Measurements from ENCODE around the gene TICAM2.
"Not testable (repeated sequence)": the region's sequence is repeated elsewhere in the genome, so short reads cannot be mapped to it uniquely, and the experiment has no call there.

Gene TICAM2, protein sequence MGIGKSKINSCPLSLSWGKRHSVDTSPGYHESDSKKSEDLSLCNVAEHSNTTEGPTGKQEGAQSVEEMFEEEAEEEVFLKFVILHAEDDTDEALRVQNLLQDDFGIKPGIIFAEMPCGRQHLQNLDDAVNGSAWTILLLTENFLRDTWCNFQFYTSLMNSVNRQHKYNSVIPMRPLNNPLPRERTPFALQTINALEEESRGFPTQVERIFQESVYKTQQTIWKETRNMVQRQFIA

DNA sequence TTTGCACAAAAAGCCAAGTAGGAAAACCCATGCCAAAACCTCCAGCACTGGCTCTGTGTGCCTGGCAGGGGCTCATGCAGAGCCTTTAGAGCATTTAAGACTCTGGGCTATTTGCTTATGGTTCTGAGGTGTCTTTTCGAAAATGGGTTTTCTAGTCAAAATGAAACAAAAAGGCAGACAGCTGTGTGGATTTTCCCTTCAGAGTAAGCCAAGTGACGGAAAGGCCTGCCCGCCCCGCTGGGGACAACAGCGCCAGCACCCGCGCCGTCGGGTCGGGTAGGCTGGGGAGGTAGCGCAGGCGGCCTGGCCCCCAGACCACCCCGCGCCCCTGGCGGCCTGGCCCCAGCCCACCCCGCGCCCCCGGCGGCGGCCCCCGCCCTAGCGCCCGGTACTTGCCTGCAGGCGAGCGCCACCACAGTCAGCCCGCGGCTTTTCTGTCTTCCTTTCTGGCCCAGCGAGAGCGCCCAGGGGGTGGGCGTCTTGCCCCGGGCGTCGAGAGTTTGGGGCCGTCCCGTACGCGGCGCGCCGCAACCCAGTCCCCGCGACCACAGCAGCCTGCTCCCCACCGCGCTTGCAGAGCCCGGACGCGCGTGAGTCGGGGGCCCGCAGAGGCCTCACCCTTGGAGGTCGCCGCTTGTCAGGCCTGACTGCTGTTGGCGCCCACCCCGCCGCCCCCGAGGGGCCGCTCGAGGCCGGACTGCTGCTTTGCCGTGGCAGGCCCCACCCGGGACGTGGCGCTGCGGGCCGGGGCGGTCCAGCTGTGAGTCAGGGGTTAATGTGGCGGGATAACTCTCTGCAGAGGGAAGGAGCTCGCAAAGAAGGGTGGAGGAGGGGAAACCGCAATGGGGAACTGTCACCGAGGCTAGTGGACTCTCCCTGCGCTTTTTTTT is at the start of gene TICAM2:
TSS of gene TICAM2 (minus strand) at position 779 of the 890 bp plus-strand sequence. CDS start 21,223 bp downstream, outside the sequence.
- no peak for DNase-seq

DNA sequence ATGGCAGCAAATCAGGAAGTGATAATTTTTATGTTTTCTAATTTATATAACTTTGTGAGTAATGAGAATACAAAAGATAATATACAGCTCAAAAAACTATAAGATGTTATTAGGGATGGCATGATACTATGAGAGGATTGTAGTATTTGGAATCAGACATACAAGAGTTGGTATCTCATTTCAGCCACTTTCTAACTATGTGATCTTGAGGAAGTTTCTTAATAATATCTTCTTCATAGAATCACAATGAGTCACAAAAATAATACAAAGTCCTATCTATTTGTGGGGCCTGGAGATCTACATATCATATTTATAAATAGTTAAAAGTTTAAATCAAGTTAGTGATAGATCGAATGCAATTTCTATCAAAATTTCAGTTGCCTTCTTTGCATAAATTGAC is 47.3 kb upstream of the TICAM2 start:
- no peak for DNase-seq

DNA sequence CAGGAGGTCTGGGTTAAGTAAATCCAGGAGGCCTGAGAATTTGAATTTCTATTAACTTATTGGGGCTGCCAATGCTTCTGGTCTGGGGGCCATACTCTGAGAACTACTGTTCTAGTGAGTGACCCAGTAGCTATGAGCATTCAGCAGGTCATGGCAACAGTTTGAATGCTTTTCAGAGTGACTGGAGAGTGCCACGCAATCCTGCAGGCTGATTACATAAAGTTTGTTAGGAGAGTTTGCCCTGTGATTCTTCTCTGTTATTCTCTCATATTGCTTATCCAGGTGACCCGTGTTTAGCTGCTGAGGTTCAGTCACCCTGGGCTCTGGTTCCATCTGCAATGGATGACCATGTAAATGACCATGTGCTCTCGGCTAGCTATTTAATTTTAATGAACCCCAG is 45.8 kb upstream of the TICAM2 start:
- no peak for DNase-seq

DNA sequence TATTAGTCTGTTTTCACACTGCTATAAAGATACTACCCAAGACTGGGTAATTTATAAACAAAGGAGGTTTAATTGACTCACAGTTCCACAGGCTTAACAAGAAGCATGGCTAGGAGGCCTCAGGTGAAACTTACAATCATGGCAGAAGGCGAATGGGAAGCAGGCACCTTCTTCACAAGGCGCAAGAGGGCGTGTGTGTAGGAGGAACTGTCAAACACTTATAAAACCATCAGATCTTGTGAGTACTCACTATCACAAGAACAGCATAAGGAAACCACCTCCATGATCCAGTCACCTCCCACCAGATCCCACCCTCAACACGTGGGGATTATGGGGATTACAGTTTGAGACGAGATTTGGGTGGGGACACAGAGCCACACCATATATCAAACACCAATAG is 43.1 kb upstream of the TICAM2 start:
- not testable (repeated sequence) for DNase-seq

DNA sequence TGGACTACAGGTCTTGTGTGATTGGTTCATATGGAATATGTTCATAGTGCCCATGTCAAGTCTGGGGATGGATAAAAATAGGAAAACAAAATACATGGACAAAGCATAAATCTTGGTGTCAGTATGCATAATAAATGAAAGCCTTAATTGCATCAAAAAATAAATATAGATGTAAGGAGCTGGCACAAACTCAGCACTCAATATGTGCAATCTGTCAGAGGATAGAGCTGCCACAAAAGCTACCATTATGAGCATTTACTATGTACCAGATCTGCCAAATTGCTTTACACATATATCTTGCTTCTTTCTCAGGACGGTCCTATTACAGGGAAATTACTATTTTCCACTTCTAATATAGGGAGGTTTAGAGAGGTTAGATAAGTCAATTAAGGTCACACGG is 41.8 kb upstream of the TICAM2 start:
- DNase-seq = no peak

DNA sequence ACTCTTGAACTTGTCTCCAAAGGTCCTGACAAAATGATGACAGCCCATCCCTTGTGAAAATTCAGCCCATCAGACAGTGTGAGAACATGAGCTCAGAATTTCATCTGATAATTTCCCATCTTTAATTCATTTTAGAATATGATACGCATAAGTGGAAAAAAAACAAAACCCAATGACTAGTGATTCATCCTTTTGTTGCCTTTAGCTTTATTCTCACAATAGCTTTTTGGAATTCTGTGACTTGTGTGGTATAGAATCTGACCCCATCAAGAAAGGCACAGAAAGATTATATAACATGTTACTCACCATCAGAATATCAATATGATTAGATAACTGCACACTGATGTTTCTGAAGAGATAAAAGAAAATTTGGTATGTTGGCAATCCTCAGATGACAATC is 39.7 kb upstream of the TICAM2 start:
- no peak for DNase-seq

DNA sequence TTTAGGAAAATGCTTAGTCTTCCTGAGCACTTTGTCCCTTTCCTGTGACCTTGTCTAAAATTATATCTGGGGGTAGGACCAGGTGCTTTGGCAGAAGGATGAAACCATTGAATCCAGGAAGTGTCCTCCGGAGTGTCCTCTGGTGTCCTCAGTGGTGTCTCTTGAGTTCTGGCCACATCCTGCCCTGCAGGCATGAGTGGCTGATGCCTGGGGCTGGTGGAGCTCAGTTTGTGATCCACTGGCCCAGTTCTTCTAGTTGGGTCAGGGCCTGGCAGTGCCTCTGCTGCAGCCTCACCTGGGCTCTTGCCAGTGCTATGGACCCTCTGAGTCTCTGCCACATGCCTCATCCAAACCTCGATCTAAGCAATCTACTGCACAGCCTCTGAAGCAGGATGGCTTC is 38.0 kb upstream of the TICAM2 start:
- DNase-seq = no peak

DNA sequence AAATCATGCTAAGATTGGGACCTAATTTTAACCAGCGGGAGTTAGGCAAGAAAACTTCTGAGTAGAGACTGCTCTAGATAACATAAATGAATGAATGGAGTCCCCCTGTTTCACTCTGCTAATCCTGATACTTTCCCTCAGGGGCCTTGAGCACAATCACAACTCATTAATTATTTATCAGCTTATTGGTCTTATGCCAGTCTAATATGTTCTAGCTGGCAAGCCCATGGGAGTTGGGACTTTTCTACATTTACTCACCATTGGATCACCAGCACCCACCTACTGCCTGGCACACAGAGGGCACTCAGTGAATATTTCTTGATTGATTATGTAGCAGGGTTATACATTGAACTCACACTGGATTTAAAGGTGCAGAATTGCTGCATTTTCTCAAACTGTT is 37.1 kb upstream of the TICAM2 start:
- DNase-seq = no peak

DNA sequence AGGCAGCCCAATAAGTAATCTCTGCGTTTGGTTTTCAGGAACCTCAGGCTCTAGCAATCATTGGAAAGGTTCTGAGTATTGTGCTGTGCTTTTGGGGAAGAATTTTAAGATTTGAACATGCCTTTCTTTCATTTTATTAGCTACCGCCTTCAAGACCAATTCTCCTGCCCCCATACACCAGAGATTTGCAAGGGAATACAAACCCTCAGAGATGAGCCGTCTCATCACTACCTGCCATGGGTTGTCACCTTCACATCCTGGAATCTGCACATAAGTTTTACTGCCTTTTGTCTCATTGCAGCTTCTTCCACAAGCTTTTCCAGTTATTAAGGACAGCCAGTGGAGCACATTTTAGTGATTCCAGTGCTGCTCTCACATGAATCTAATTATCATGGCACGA is 35.2 kb upstream of the TICAM2 start:
- DNase-seq = no peak

DNA sequence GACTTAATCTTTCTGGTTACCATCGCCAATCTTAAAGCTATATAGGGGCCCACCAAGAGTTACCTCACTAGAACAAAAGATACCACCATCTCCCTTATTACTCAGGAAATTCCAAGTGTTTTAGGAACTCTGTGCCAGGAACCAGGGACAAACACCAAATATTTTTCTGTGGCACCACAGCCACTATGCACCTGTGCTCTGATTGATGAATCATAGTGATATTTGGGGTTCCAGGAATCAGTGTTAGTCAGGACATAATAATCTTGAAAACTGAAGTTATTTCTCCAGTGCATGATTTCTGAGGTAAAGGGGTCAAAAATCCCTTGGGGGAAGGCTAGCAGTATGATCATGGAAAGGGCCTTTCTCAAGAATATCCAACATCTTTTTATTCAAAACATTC is 33.7 kb upstream of the TICAM2 start:
- DNase-seq = no peak

DNA sequence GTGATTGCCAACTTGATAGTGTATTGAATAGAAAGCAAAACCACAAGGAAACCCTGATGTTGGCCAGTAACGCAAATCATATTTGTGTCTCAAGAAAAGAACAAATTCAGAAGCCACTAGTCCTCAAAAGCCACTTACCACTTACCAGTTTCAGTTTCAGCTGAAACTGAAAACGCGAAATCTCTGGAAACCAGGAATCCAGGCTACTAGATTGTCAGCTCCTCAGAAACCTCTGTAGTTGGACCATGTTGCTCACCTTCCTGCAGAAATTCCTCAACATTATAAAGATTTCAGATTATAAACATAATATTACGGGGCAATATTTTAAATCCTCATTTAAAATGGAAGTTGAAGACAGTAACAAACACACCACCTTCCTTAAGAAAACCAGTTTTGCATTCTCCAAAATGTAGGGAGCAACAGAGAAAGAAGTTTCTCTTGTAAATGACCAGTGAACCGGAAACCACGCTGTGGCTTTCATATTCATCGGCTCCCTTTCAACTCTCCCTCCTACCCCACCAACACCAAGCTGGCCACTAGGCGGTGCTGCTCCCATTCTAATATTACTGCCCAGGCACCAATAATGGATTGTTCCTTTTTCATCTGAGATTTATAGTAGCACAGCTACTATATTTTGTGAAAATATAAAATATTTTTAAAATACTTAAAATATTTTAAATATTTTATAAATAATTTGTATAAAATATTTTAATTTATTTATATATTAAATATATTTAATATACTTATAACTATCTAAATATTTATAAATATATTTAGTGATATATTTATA is 32.3 kb upstream of the TICAM2 start:
- peak in 1 of 2 experiments; percentile 37 for DNase-seq

DNA sequence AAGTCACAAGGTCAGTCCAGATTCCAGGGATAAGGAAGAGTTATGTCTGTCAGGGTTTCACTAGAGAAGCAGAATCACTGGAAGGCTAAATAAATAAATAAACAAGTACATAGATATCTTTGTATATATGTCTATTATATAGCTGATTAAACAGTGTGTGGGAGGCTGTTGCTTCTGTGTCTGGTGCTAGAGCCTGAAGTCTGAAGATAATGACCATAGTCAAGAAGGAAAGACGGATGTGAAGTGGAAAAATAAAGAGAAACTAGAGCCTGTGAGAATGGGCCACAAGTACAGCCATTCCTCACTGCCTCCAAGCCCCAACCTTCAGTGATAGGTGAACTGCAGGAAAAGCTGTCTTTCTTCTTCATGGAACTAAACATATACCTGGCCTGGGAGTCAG is 27.6 kb upstream of the TICAM2 start:
- no peak for DNase-seq

DNA sequence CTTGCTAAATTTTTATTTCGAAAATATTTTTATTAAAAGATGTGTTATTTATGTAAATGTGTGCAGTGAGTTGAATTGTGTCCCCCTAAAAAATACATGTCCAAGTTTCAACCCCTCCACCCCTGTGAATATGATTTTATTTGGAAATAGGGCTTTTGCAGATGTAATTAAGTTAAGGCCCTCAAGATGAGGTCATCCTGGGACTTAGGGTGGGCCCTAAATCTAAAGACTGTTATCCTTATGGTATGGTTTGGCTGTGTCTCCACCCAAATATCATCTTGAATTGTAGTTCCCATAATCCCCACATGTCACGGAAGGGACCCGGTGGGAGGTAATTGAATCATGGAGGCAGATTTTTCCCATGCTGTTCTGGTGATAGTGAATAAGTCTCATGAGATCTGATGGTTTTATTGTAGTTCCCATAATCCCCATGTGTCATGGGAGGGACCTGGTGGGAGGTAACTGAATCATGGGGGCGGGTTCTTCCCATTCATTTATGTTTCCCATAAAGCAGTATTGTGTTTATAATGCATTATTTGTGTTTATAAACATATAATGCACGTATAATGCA is 25.1 kb upstream of the TICAM2 start:
- no peak for DNase-seq

DNA sequence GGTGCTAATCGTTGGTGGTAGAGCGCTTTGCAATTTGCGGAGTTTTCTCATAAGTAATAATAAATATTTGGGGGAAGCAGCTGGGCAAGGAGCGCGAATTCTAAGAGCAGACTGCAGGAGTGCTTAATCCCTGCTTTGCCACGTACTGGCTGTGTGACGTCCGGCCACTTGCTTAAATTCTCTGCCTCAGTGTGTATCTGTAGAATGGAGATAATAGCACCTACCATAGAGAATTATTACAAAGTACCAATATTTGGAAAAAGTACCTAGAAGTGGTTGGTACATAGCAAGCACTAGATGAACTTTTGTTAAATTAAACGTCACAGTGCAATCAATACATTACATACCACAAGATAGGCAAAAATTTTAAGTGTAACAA is 24.2 kb upstream of the TICAM2 start:
- no peak for DNase-seq

DNA sequence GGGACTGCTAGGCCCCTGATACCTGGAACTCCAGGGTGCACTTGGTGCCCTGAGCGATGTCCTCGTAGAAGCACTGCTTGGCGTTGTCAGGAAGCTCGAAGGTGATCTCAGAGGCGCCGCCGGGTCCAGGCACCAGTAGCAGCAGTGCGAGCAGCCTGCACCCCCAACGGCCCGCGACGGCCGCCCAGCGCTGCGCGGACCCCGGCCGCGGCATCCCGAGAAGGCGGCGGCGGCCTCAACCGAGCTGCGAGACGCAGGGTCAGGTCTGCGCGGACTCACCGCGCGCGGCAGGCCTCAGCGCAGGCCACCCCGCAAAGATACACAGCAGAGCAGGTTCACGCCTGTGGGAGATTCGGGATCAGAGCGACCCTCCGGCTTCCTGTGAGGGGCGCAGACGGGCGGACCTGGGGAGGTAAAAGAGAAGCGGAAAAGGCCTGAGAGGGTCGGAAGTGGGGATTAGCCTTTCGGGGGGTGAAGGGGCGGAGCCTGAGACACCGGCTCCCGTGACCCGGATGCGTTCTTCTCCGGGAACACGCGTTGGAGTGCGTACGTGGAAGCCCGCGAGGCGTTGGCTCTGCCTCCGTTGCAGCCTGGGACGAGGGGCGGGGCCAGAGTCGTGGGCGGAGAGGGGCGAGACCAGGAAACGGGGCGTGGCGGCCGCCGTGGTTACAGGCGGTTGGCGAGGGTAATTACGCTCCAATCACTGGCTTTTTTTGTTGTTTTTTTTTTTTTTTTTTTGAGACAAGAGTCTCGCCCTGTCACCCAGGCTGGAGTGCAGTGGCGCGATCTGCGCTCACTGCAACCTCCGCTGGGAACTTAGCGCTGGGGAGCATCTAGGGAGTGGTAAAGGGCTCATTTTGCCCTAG is 23.5 kb upstream of the TICAM2 start, which contains the start of gene TMED7:
TSS of gene TMED7 (minus strand) at position 458 of the 866 bp plus-strand sequence. CDS start at position 214, 244 bp downstream.
- DNase-seq = peak; percentile 80 to 97

DNA sequence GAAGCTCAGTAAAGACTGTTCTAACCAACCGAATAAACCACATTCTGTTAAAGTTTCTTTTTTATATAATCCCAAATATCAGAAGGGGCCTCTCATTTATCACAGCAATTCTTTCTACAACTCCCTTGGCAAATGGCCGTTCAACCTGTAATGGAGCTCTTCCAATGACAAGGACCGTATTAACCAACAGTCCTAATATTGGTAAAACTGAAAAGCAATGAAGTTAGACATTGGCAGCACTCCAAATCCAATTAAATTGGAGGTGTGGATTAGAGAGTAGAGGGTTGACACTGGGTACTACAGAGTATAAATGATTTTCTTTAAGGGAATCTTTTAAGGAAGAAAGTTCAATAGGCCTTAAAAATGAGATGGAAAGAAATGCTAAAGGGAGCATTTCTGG is 22.7 kb upstream of the TICAM2 start:
- no peak for DNase-seq

DNA sequence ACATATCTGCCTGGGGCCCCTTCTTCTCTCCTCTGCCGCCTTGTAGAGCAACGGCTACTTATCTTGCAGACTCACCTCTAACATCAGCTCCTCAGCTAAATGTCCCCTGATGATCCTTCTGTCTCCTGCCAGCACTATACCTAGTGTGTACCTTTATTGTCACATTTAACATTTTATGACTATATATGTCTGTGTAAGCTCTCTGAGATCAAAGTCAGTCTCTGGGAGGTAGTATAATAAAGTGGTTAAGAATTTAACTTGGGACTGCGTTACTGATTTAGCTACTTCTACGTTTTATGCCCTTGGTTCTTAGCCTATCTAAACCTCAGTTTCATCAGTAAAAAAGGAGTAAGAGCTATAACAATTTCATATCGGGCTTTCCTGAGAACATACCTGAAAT is 21.4 kb upstream of the TICAM2 start:
- DNase-seq = no peak

DNA sequence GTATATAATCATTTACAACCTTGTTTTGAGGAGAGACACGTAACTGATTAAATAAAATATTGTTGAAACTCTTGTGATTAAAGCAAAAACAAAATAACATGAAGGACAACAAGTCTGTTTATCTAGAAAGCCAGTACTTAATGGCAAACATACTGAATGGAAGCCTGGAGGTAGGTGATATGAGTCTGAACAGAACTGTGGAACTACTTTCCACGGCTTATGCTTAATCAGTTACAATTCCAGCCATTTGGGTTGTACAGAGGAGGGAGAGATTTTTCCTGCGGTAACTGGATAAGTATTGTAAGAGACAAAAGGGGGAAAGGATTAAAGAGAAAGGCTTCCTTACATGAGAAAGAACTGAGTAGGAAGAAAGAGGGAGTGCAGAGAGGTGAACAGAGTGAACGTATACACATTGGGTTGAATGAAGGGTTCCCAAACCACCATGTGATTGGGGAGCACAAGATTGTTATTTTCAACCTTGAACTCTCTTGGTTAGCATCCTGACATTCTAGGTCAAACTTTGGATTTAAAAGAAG is 19.2 kb upstream of the TICAM2 start:
- DNase-seq = no peak

DNA sequence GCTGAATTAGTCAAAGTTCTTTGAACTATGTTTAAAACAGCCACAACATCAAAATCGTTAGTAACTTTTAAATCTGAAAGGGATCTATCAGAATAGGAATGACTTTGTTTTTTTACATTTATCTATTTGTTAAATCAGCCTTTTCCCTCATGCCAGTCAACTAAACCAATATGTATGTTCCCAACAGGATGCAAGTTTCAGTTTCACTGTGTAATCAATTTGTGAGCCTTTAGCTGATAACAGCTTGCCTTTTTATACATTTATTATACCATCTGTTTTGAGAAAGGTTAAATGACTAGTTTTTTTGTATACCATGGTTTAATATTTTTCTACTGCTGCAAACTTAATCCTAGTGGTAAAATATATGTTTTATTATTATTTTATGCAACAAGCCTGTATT is 14.6 kb upstream of the TICAM2 start:
- no peak for DNase-seq

DNA sequence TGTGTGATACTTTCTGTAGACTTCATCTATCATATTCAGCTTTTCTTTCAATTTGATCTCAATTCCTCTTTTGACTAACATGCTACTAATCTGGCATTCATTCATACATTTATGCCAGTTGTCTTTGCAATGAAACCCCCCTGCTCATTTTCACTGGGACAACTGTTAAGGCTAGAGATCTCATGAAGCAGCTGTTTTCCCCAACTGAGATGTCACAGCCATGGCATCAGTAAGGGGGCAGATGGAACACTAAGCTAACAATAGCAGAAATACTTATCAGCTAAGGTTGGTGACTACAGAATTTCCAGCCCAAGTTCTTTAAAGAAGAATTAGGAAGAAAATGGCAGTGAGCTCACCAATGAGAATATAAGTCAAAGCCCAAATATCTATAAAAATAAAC is 14.2 kb upstream of the TICAM2 start:
- DNase-seq = no peak

DNA sequence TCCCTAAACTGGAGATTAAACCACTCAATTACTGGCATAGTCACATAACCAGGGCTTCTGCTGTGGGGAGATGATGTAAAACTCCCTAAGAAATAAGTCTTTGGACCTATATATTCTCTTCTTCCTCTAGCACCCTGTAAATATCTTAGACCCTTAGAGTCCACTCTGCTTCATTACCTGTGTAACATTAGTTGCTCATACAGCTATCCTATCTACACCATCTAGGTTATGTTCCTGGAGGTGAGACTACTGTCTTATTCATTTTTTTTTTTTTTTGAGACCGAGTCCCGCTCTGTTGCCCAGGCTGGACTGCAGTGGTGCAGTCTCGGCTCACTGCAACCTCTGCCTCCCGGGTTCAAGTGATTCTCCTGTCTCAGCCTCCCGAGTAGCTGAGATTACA is 9.6 kb upstream of the TICAM2 start:
- DNase-seq = no peak

DNA sequence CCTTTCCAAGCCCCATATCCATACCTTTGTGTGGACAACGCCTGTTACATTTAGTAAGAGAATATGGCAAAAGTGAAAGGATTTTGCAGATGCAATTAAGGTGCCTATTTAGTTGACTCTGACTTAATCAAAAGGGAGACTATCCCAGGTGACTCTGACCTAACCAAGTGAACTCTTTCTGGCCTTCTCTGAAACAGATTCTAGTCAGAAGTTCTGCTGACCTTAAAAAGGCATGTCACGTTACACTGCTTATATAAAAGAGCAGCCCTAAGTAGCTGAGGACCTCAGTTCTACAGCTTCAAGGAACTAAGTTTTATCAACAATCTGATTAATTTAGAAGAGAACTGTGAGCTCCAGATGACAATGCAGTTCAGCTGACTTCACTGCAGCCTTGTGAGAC is 5.7 kb upstream of the TICAM2 start:
- DNase-seq = no peak
